GM12878 (cell line): Measurements from ENCODE around the gene THUMPD2. TPM values are rescaled to one million over a fixed set of nuclear protein-coding genes. Genes with fewer than 3 reads are reported as not detected.

Experiments
- ATAC-seq: fragments of 200-7000 bp; cut with Tn5 transposase; 3 replicates; pipeline ENCODE4 v1.9.1; 2020; ENCODE audit warnings: mild to moderate bottlenecking, moderate library complexity
- BruUV-seq: library from RNA; stranded (reverse); fragments of 400-500 nt; replicated peaks from 2 replicates; lab custom pipeline; 2021; lab: Mats Ljungman, UMichigan
- CTCF ChIA-PET: fragments of 300-600 bp; sonication (Branson Sonifier 250); formaldehyde crosslinking; extraction: SDS; loops from one replicate; lab custom pipeline; 2021; ENCODE audit warnings: inconsistent platforms; lab: Yijun Ruan, JAX
- POLR2A ChIA-PET: fragments of 350-600 bp; formaldehyde crosslinking; extraction: SDS; loops from one replicate; lab custom pipeline; 2021; ENCODE audit warnings: inconsistent platforms; lab: Charles Lee
- RAD21 ChIA-PET: fragments of 300-600 bp; sonication (Branson Sonifier 250); formaldehyde crosslinking; loops from one replicate; lab custom pipeline; 2023; ENCODE audit warnings: antibody characterized with exemption; ENCODE audit not compliant: unreplicated experiment; lab: Charles Lee
- SMC1A ChIA-PET: fragments of 300-600 bp; sonication (Branson Sonifier 250); formaldehyde crosslinking; loops from one replicate; lab custom pipeline; 2023; ENCODE audit not compliant: unreplicated experiment, uncharacterized antibody; lab: Charles Lee
- DNase-seq: peaks from one replicate; pipeline ENCODE4 v3.0.0-alpha.2; 2011; ENCODE audit warnings: low read depth, low spot score
- FAIRE-seq: peaks from 3 replicates; lab custom pipeline; 2011; peaks lifted over from hg19 to GRCh38; lab: Jason Lieb, UNC
- H2AFZ ChIP-seq: 2 replicates; pipeline ENCODE4 v1.6.0; 2011; ENCODE audit warnings: low read depth, low read length, control low read depth; ENCODE audit not compliant: control insufficient read depth
- H3K27ac ChIP-seq: 2 replicates; pipeline ENCODE4 v1.5.1; 2011; ENCODE audit warnings: control low read depth; ENCODE audit not compliant: control insufficient read depth, insufficient read depth
- H3K27me3 ChIP-seq, 2 experiments: replicated peaks in 1 of 2; 2 replicates each; pipeline versions ENCODE4 v1.6.0 to v1.6.1; 2011; ENCODE audit warnings: low read length in 1 of 2; ENCODE audit not compliant: control insufficient read depth in 2 of 2, insufficient read depth in 2 of 2
- H3K36me3 ChIP-seq, 2 experiments: 2 replicates each; pipeline ENCODE4 v1.5.1; 2011; ENCODE audit warnings: low read length in 1 of 2; ENCODE audit not compliant: control insufficient read depth in 2 of 2, insufficient read depth in 2 of 2
- H3K4me1 ChIP-seq: 2 replicates; pipeline ENCODE4 v1.6.1; 2011; ENCODE audit warnings: mild to moderate bottlenecking, low read length, moderate library complexity, mixed read lengths; ENCODE audit not compliant: control insufficient read depth, insufficient read depth
- H3K4me2 ChIP-seq: 2 replicates; pipeline ENCODE4 v1.6.0; 2011; ENCODE audit warnings: control low read depth; ENCODE audit not compliant: control insufficient read depth, insufficient read depth
- H3K4me3 ChIP-seq: fragments of 200-600 bp; sonication (generic); 2 replicates; pipeline ENCODE4 v1.5.1; 2016
- H3K79me2 ChIP-seq: 2 replicates; pipeline ENCODE4 v1.6.0; 2011; ENCODE audit warnings: low read length; ENCODE audit not compliant: control insufficient read depth, insufficient read depth
- H3K9ac ChIP-seq: 2 replicates; pipeline ENCODE4 v1.8.0; 2011; ENCODE audit warnings: low read length, control low read depth, mixed read lengths; ENCODE audit not compliant: control insufficient read depth, insufficient read depth
- H3K9me3 ChIP-seq: replicated peaks from 3 replicates; pipeline ENCODE4 v1.5.1; 2011; ENCODE audit warnings: mild to moderate bottlenecking, low read length; ENCODE audit not compliant: control insufficient read depth, insufficient read depth
- H4K20me1 ChIP-seq: 2 replicates; pipeline ENCODE4 v1.6.0; 2011; ENCODE audit not compliant: control insufficient read depth, insufficient read depth
- BHLHE40 ChIP-seq, 2 experiments: fragments of 450-650 bp in 1 of 2; IDR thresholded peaks; 2 replicates each; pipeline ENCODE4 v1.6.1; 2011 to 2017; ENCODE audit warnings: low read depth in 2 of 2, borderline replicate concordance in 1 of 2, improper control_type of control experiment in 1 of 2, low read length in 1 of 2, mild to moderate bottlenecking in 1 of 2
- EP300 ChIP-seq, 2 experiments: fragments of 150-350 bp in 1 of 2; IDR thresholded peaks; 2 replicates each; pipeline ENCODE4 v1.6.1; 2011 to 2012; ENCODE audit warnings: low read depth in 2 of 2, low read length in 2 of 2, borderline replicate concordance in 1 of 2, improper control_type of control experiment in 1 of 2, inconsistent platforms in 1 of 2; ENCODE audit not compliant: control insufficient read depth in 1 of 2
- IKZF1 ChIP-seq: fragments of 450-650 bp; conservative IDR thresholded peaks from 2 replicates; pipeline ENCODE4 v1.6.1; 2017; ENCODE audit warnings: antibody characterized with exemption, mild to moderate bottlenecking
- NR2F1 ChIP-seq: fragments of 450-650 bp; conservative IDR thresholded peaks from 2 replicates; pipeline ENCODE4 v1.6.1; 2017; ENCODE audit warnings: mild to moderate bottlenecking
- POLR2A ChIP-seq: IDR thresholded peaks from 2 replicates; pipeline ENCODE4 v1.6.1; 2011; ENCODE audit warnings: low read depth, mild to moderate bottlenecking, low read length
- RAD21 ChIP-seq: IDR thresholded peaks from 2 replicates; pipeline ENCODE4 v1.6.1; 2011; ENCODE audit warnings: mild to moderate bottlenecking, low read depth, low read length, moderate library complexity; ENCODE audit not compliant: insufficient read depth
- SIN3A ChIP-seq: IDR thresholded peaks from 2 replicates; pipeline ENCODE4 v1.6.1; 2012; ENCODE audit warnings: low read depth, low read length, improper control_type of control experiment
- STAT3 ChIP-seq: IDR thresholded peaks from 2 replicates; pipeline ENCODE4 v1.6.1; 2011; ENCODE audit warnings: low read depth, low read length, improper control_type of control experiment
- ZBED1 ChIP-seq: IDR thresholded peaks from 2 replicates; pipeline ENCODE4 v1.6.1; 2016; ENCODE audit warnings: borderline replicate concordance
- WGBS: methylation state at CpG from one replicate; pipeline ENCODE4 v1.1.6; 2016; ENCODE audit warnings: low lambda C conversion rate; ENCODE audit not compliant: insufficient replicate concordance, insufficient coverage; ENCODE audit errors: missing lambda C conversion rate; 5-methylcytosine and 5-hydroxymethylcytosine counted together
- in situ Hi-C: fragments of 300-500 bp; cut with MboI; formaldehyde crosslinking; loops from 9 replicates; pipeline ENCODE4 v1.14.3; 2018; ENCODE audit warnings: mixed read lengths
- intact Hi-C: fragments of 100-400 bp; cut with micrococcal nuclease; formaldehyde crosslinking; loops from one replicate; pipeline ENCODE4 v1.14.2; 2022; ENCODE audit not compliant: unreplicated experiment
- polyA plus RNA-seq, 11 experiments: library from polyadenylated mRNA; depleted of rRNA in 4 of 11; unstranded in 6 of 11; stranded (reverse) in 5 of 11; fragments of >200 nt; fragmentation: Nextera tagmentation in 4 of 11; fragmentation: Illumina TruSeq in 1 of 11; extraction: Ambion mirVana in 4 of 11; extraction: Trizol in 1 of 11; gene quantifications; 1 replicate in 1 of 11; 2 replicates in 10 of 11; pipeline versions ENCODE4 v1.2.1 to v1.2.3, GENCODE V29; 2011 to 2016; ENCODE audit warnings: inconsistent platforms in 2 of 11, missing spikeins in 2 of 11, low read depth in 1 of 11
- total RNA-seq, 4 experiments: library from RNA; depleted of rRNA in 3 of 4; stranded (reverse); fragments of >200 nt in 3 of 4; fragmentation: Illumina TruSeq in 1 of 4; extraction: Trizol in 1 of 4; gene quantifications; 2 replicates each; pipeline versions ENCODE4 v1.2.1 to v1.2.3, GENCODE V29; 2013 to 2021
- TF ChIP-seq, protein P1 (sequence below): fragments of 450-650 bp; IDR thresholded peaks from 2 replicates; pipeline ENCODE4 v1.6.1; 2017; ENCODE audit warnings: antibody characterized with exemption, mild to moderate bottlenecking, moderate library complexity
- TF ChIP-seq, protein P2 (sequence below): IDR thresholded peaks from 2 replicates; pipeline ENCODE4 v1.6.1; 2012; ENCODE audit warnings: low read depth, low read length, improper control_type of control experiment
- TF ChIP-seq, protein P3 (sequence below): fragments of 450-650 bp; IDR thresholded peaks from 2 replicates; pipeline ENCODE4 v1.6.1; 2018; ENCODE audit warnings: mild to moderate bottlenecking, low read depth, moderate library complexity; ENCODE audit not compliant: partially characterized antibody

The THUMPD2 gene
- total and polyA plus RNA-seq, 10 of the 15 experiments (the other 5 are each of a cell fraction or from before 2014, with no cell fraction given), result 6.7 to 19.7 (median 13.8) TPM

- Histone ChIP-seq H3K9ac (no peak overlapping the region), H3K27ac (no peak overlapping the region), H3K4me1 (no peaks in the 10 kb centered on the region), H3K9me3 (peaks cover 2% of the 10 kb centered on the region; the same call in 2 of the 3 replicates), H4K20me1 (no peaks in the 10 kb centered on the region), H3K4me3 (no peak overlapping the region), H3K79me2 (no peaks in the 10 kb centered on the region), H2AFZ (no peak overlapping the region), H3K4me2 (no peak overlapping the region), H3K27me3 (no peaks in the 10 kb centered on the region)
- in situ Hi-C loops, result no loop called here
- no TSS peak for BruUV-seq
- RAD21 ChIA-PET, result no interaction called here
- CTCF ChIA-PET, result no interaction called here
- ATAC-seq (no peak), FAIRE-seq (no peak), DNase-seq (no peak)
- POLR2A ChIA-PET, result interaction anchor here (0.6 kb wide), 1 partner anchor 540 kb away, joined by 5 read pairs; no protein-coding TSS in a partner anchor
- intact Hi-C loops, result no loop called here
- SMC1A ChIA-PET, result interaction anchor here (0.9 kb wide), 1 partner anchor 14 kb away, joined by 3 read pairs; no protein-coding TSS in a partner anchor
- TF ChIP-seq NR2F1 (no peak), ZBED1 (no peak), SIN3A (no peak)
- TF ChIP-seq, protein P1, sequence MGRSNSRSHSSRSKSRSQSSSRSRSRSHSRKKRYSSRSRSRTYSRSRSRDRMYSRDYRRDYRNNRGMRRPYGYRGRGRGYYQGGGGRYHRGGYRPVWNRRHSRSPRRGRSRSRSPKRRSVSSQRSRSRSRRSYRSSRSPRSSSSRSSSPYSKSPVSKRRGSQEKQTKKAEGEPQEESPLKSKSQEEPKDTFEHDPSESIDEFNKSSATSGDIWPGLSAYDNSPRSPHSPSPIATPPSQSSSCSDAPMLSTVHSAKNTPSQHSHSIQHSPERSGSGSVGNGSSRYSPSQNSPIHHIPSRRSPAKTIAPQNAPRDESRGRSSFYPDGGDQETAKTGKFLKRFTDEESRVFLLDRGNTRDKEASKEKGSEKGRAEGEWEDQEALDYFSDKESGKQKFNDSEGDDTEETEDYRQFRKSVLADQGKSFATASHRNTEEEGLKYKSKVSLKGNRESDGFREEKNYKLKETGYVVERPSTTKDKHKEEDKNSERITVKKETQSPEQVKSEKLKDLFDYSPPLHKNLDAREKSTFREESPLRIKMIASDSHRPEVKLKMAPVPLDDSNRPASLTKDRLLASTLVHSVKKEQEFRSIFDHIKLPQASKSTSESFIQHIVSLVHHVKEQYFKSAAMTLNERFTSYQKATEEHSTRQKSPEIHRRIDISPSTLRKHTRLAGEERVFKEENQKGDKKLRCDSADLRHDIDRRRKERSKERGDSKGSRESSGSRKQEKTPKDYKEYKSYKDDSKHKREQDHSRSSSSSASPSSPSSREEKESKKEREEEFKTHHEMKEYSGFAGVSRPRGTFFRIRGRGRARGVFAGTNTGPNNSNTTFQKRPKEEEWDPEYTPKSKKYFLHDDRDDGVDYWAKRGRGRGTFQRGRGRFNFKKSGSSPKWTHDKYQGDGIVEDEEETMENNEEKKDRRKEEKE, result no peak
- TF ChIP-seq, all 136 proteins: peak for 0
- WGBS, result 50% methylated on average over 1 of the region's 1 CpG
- H3K36me3 ChIP-seq, result no peaks in the 10 kb centered on the region
Measured at GRCh38 chr2:39706312-39706711, 72.7 kb downstream of the THUMPD2 start.

GRCh38 chr2:39705638-39706037 lies 73.4 kb downstream of the THUMPD2 start:
- CTCF ChIA-PET, result interaction anchor here (1.2 kb wide), 1 partner anchor 24 kb away, joined by 3 read pairs; no protein-coding TSS in a partner anchor
- BruUV-seq, result no TSS peak
- no peaks in the 10 kb centered on the region for H4K20me1 ChIP-seq
- H3K4me3 ChIP-seq, result no peak overlapping the region
- H3K79me2 ChIP-seq, result no peaks in the 10 kb centered on the region
- intact Hi-C loops, result no loop called here
- H3K27me3 ChIP-seq, result no peaks in the 10 kb centered on the region
- FAIRE-seq (no peak), DNase-seq (no peak), ATAC-seq (no peak)
- H3K9ac ChIP-seq, result no peak overlapping the region
- no peak overlapping the region for H3K27ac ChIP-seq
- H3K4me2 ChIP-seq, result no peak overlapping the region
- H3K36me3 ChIP-seq, result no peaks in the 10 kb centered on the region
- POLR2A ChIA-PET, result no interaction called here
- 25% methylated on average over 4 of the region's 4 CpGs for WGBS
- H3K4me1 ChIP-seq, result no peaks in the 10 kb centered on the region
- in situ Hi-C loops, result no loop called here
- SMC1A ChIA-PET, result no interaction called here
- peaks cover 3% of the 10 kb centered on the region for H3K9me3 ChIP-seq
- RAD21 ChIA-PET, result no interaction called here
- H2AFZ ChIP-seq, result no peak overlapping the region
- TF ChIP-seq RAD21, result no peak
- TF ChIP-seq, protein P2, sequence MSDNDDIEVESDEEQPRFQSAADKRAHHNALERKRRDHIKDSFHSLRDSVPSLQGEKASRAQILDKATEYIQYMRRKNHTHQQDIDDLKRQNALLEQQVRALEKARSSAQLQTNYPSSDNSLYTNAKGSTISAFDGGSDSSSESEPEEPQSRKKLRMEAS, result no peak
- TF ChIP-seq STAT3, result no peak
- no peak for TF ChIP-seq POLR2A
- TF ChIP-seq, protein P3, sequence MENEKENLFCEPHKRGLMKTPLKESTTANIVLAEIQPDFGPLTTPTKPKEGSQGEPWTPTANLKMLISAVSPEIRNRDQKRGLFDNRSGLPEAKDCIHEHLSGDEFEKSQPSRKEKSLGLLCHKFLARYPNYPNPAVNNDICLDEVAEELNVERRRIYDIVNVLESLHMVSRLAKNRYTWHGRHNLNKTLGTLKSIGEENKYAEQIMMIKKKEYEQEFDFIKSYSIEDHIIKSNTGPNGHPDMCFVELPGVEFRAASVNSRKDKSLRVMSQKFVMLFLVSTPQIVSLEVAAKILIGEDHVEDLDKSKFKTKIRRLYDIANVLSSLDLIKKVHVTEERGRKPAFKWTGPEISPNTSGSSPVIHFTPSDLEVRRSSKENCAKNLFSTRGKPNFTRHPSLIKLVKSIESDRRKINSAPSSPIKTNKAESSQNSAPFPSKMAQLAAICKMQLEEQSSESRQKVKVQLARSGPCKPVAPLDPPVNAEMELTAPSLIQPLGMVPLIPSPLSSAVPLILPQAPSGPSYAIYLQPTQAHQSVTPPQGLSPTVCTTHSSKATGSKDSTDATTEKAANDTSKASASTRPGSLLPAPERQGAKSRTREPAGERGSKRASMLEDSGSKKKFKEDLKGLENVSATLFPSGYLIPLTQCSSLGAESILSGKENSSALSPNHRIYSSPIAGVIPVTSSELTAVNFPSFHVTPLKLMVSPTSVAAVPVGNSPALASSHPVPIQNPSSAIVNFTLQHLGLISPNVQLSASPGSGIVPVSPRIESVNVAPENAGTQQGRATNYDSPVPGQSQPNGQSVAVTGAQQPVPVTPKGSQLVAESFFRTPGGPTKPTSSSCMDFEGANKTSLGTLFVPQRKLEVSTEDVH, result no peak
- no peak for TF ChIP-seq EP300 (IDR thresholded peaks at IDR 0.05; ENCODE audit: borderline replicate concordance in 1 of 2, control insufficient read depth in 1 of 2, low read depth in 2 of 2, low read length in 2 of 2)
- no peak for TF ChIP-seq BHLHE40 (IDR thresholded peaks at IDR 0.05; ENCODE audit: borderline replicate concordance in 1 of 2, low read depth in 2 of 2, low read length in 1 of 2)
- TF ChIP-seq IKZF1, result no peak
